Activated CD4-positive, alpha-beta memory T cell treated with anti-CD3 and anti-CD28 coated beads for 36 hours (primary cell): Measurements from ENCODE around the gene ARID5B. TPM values are rescaled to one million over a fixed set of nuclear protein-coding genes. Genes with fewer than 3 reads are reported as not detected.

Experiments
- CTCF ChIA-PET: fragments of 350-600 bp; sonication (Branson Sonifier 250); formaldehyde crosslinking; loops from one replicate; lab custom pipeline; 2021; ENCODE audit warnings: antibody characterized with exemption, inconsistent platforms; lab: Charles Lee
- POLR2A ChIA-PET: fragments of 350-600 bp; sonication (Branson Sonifier 250); formaldehyde crosslinking; loops from one replicate; lab custom pipeline; 2021; ENCODE audit warnings: antibody characterized with exemption; lab: Charles Lee
- DNase-seq: peaks from one replicate; pipeline ENCODE4 v3.0.0-alpha.2; 2020
- H3K27ac Mint-ChIP-seq: one replicate; pipeline ENCODE4 v1.8.0; 2021; ENCODE audit warnings: mixed read lengths
- H3K27me3 Mint-ChIP-seq: one replicate; pipeline ENCODE4 v1.8.0; 2021; ENCODE audit warnings: mixed read lengths
- H3K36me3 Mint-ChIP-seq: one replicate; pipeline ENCODE4 v1.8.0; 2021; ENCODE audit warnings: mixed read lengths
- H3K4me1 Mint-ChIP-seq: one replicate; pipeline ENCODE4 v1.8.0; 2021; ENCODE audit warnings: low read depth, mixed read lengths
- H3K4me3 Mint-ChIP-seq: one replicate; pipeline ENCODE4 v1.8.0; 2021; ENCODE audit warnings: mild to moderate bottlenecking, mixed read lengths
- H3K9me3 Mint-ChIP-seq: one replicate; pipeline ENCODE4 v1.8.0; 2021; ENCODE audit warnings: mixed read lengths
- intact Hi-C: fragments of 100-400 bp; cut with micrococcal nuclease; formaldehyde crosslinking; loops from one replicate; pipeline ENCODE4 v1.15.1; 2023
- total RNA-seq, 2 experiments: library from RNA; stranded (reverse); gene quantifications; one replicate each; pipeline ENCODE4 v1.2.3, GENCODE V29; 2021

Gene ARID5B
- total RNA-seq, 2 experiments from 2014 or later = 79.4 to 79.6 TPM

DNA sequence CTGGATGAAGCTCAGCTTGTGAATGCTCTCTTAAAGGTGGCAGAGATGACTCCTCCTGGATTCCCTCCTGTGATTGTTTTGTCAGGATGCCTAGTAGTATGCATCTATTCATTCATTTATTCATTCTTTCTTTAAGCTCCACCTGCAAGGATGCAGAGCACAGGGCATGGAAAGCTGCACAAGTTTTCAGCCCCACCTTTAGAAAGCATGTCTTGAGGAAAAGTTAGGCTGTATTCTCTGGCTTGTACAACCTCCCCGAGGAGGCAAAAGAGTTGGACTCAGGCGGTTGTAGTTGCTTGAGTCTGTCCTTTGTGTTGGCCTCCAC lies 22.4 kb downstream of the ARID5B start:
- ChIA-PET CTCF (interaction anchor here (1.0 to 1.3 kb wide), 3 partner anchors 9 to 27 kb away, joined by 3 to 5 read pairs (median 3); no protein-coding TSS in a partner anchor), POLR2A (no interaction called here)
- Mint-ChIP-seq H3K9me3 (no peaks in the 10 kb centered on the region), H3K36me3 (peaks cover 68% of the 10 kb centered on the region), H3K4me3 (no peak overlapping the region), H3K4me1 (peaks cover 52% of the 10 kb centered on the region), H3K27me3 (no peaks in the 10 kb centered on the region), H3K27ac (peak overlapping the region; percentile 19)
- no peak for DNase-seq
- intact Hi-C loops = loop anchor here (2.0 kb wide), 1 partner anchor 13 kb away; no protein-coding TSS in a partner anchor

DNA sequence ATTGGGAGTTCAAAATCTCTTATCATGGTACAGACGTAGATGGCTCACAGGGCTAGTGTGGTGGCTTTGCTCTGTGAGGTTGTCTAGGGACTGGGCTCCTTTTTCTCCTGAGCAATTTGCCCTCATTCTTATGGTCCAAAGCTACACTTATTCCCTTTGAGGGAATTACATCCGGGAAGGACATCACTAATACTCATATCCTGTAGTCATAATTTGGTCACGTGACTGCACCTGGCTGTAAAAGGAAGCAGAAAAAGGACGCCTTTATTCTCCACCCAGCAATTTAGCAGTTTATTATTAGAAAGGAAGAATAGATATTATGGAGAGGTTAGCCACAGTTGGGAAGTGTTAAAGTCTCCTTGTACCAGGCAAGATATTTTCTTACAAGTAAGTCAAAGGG lies 28.1 kb downstream of the ARID5B start:
- intact Hi-C loops = no loop called here

DNA sequence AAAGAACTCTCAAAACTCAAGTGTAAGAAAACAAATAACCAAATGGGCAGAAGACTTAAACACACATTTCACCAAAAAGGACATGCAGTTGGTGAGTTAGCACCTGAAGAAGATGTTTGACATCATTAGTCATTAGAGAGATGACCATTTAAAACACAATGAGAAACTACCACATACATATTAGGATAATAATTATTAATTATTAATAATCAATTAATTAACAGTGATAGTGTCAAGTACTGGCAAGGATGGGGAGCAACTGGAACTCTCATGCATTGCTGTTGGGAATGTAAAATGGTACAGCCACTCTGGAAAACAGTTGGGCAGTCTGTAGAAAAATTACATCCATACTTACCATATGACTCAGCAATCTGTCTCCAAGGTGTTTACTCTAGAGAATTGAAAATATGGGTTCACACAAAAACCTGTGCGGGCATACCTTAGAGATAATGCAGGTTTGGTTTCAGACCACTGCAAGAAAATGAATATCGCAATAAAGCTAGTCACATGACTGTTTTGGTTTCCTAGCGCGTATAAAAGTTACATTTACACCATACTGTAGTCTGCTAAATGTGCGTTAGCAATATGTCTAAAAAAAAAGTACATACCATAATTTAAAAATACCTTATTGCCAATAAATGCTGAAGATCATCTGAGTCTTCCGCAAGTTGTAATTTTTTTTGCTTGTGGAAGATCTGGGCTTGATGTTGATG lies 30.3 kb downstream of the ARID5B start:
- DNase-seq = no peak
- ChIA-PET CTCF (interaction anchor here (0.7 to 1.4 kb wide), 2 partner anchors 26 to 1362 kb away, joined by 3 to 5 read pairs; no protein-coding TSS in a partner anchor), POLR2A (no interaction called here)
- peak overlapping the region; percentile 87 for H3K27ac Mint-ChIP-seq
- H3K4me3 Mint-ChIP-seq = no peak overlapping the region
- peaks cover 2% of the 10 kb centered on the region for H3K9me3 Mint-ChIP-seq
- intact Hi-C loops = no loop called here
- H3K36me3 Mint-ChIP-seq = peaks cover 56% of the 10 kb centered on the region
- no peaks in the 10 kb centered on the region for H3K27me3 Mint-ChIP-seq
- H3K4me1 Mint-ChIP-seq = peaks cover 64% of the 10 kb centered on the region

More for the DNA sequence above, 28.1 kb downstream of the ARID5B start:
- Mint-ChIP-seq H3K27me3 (no peaks in the 10 kb centered on the region), H3K4me3 (no peak overlapping the region), H3K27ac (no peak overlapping the region), H3K9me3 (peaks cover 2% of the 10 kb centered on the region), H3K36me3 (peaks cover 66% of the 10 kb centered on the region), H3K4me1 (peaks cover 50% of the 10 kb centered on the region)
- ChIA-PET CTCF (interaction anchor here (1.0 kb wide), 1 partner anchor 109 kb away, joined by 3 read pairs; no protein-coding TSS in a partner anchor), POLR2A (no interaction called here)
- no peak for DNase-seq

DNA sequence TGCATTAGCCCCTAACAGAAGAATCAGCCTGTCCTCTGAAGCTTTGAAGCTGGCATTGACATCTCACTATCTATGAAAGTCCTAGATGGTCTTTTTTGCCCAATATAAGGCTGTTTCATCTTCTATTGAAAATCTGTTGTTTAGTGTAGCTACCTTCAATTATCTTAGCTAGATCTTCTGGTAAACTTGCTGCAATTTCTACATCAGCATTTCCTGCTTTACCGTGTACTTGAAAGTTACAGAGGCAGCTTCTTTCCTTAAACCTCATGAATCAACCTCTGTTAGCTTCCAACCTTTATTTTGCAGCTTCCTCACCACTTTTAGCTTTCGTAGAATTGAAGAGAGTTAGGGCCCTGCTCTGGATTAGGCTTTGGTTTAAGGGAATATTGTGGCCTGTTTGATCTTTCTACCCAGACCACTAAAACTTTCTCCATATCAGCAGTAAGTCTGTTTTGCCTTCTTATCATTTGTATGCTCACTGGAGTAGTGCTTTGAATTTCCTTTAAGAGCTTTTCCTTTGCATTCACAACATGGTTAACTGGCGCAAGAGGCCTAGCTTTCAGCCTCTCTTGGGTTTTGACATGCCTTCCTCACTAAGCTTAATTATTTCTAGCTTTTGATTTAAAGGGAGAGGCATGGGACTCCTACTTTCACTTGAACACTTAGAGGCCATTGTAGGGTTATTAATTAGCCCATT lies 32.5 kb downstream of the ARID5B start:
- Mint-ChIP-seq H3K27ac (peak overlapping the region; percentile 87), H3K9me3 (peaks cover 2% of the 10 kb centered on the region), H3K4me1 (peaks cover 82% of the 10 kb centered on the region), H3K4me3 (peak overlapping the region; percentile 3), H3K27me3 (no peaks in the 10 kb centered on the region), H3K36me3 (peaks cover 48% of the 10 kb centered on the region)
- DNase-seq = no peak
- ChIA-PET POLR2A (interaction anchor here (0.6 to 4.0 kb wide), 12 partner anchors 9 to 117 kb away, joined by 3 to 20 read pairs (median 4); no protein-coding TSS in a partner anchor), CTCF (interaction anchor here (1.1 to 1.9 kb wide), 5 partner anchors 18 to 330 kb away, joined by 3 to 9 read pairs (median 4); no protein-coding TSS in a partner anchor)
- intact Hi-C loops = no loop called here

DNA sequence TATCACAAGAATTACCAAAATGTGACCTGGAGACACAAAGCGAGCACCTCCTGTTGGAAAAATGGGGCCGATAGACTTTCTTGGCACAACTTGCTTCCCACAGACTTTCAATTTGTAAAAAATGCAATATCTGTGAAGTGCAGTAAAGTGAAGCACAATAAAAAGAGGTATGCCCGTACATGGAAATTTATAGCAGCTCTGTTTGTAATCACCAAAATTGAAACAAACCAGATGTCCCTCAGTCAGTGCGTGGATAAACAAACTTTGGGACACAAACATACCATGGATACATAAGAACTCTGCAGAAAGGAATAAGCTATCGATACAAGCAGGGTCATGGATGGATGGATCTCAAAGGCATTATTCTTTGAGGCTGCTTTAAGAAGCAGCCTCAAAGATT lies 33.6 kb downstream of the ARID5B start:
- Mint-ChIP-seq H3K27ac (peak overlapping the region; percentile 63), H3K4me1 (peaks cover 86% of the 10 kb centered on the region), H3K36me3 (peaks cover 45% of the 10 kb centered on the region), H3K9me3 (peaks cover 2% of the 10 kb centered on the region), H3K4me3 (no peak overlapping the region), H3K27me3 (no peaks in the 10 kb centered on the region)
- DNase-seq = no peak
- ChIA-PET CTCF (no interaction called here), POLR2A (interaction anchor here (1.2 to 4.0 kb wide), 2 partner anchors 29 to 32 kb away, joined by 3 to 20 read pairs; no protein-coding TSS in a partner anchor)
- intact Hi-C loops = loop anchor here (5.0 kb wide), 1 partner anchor 1332 kb away; no protein-coding TSS in a partner anchor

DNA sequence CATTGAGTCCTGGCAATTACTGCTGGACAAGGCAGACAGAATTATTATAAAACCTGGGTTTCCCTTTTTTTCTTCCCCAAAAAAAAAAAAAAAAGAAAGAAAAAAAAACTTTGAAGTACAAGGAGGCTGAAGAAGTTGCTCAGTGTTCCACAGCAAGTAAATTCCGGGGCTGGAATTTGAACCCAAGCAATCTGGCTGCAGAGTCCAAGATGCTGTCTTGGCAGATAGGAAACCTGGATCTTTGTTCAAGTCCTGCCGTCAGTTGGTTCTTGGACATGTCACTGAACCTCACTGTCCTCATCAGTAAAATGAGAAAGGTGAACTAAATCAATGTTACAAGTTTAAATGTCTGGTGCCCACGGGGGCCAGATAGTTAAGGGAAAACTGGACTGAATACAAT lies 35.3 kb downstream of the ARID5B start:
- H3K27ac Mint-ChIP-seq = peak overlapping the region; percentile 92
- no peak for DNase-seq
- no peaks in the 10 kb centered on the region for H3K9me3 Mint-ChIP-seq
- peak overlapping the region; percentile 32 for H3K4me3 Mint-ChIP-seq
- CTCF ChIA-PET = interaction anchor here (1.0 to 4.3 kb wide), 6 partner anchors 31 to 102 kb away, joined by 3 to 25 read pairs (median 15); partner anchors contain the start of gene ARID5B
- intact Hi-C loops = loop anchor here (1.0 to 5.0 kb wide), 3 partner anchors 14 to 1331 kb away; no protein-coding TSS in a partner anchor
- H3K27me3 Mint-ChIP-seq = no peaks in the 10 kb centered on the region
- POLR2A ChIA-PET = interaction anchor here (0.7 to 9.5 kb wide), 7 partner anchors 33 to 112 kb away, joined by 3 to 164 read pairs (median 19); partner anchors contain the start of gene ARID5B
- peaks cover 93% of the 10 kb centered on the region for H3K4me1 Mint-ChIP-seq
- peaks cover 50% of the 10 kb centered on the region for H3K36me3 Mint-ChIP-seq

DNA sequence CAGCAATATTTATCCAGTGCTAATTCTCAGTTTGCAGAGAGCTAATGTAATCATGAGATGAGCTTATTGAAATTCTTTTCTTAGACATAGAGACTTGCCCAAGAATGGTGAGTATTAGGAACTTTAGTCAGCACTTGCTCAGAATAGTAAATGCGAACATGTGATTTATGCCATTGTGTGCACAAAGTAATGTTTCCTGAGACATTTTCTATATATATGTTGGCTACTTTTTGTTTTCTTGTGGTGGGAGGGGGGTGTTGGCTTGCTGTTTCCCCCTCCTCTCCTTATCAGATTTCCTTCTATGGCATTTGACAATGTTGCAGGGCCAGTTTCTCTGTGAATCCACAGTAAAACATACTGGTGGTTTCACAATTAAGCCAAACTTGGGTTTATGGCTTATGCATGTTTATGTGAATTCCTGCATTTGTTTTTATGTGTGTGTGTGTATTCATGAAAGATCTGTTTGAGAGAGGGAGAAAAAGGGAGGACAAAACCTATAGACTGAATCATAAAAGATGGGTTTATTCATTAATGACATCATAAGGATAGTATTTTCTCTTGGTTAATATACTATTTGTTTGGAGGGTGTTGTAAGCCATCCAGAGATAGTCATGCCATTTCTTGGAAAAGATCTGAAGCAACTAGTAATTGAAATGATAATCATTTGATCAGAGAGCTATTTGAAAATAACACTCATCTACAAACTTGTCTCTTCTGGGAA lies 36.3 kb downstream of the ARID5B start:
- DNase-seq = peak; percentile 30
- peaks cover 52% of the 10 kb centered on the region for H3K36me3 Mint-ChIP-seq
- peak overlapping the region; percentile 92 for H3K27ac Mint-ChIP-seq
- no peaks in the 10 kb centered on the region for H3K9me3 Mint-ChIP-seq
- H3K4me3 Mint-ChIP-seq = peak overlapping the region; percentile 74
- POLR2A ChIA-PET = interaction anchor here (0.7 to 9.5 kb wide), 17 partner anchors 26 to 248 kb away, joined by 3 to 164 read pairs (median 10); partner anchors contain the start of gene ARID5B
- H3K4me1 Mint-ChIP-seq = peaks cover 88% of the 10 kb centered on the region
- no peaks in the 10 kb centered on the region for H3K27me3 Mint-ChIP-seq
- CTCF ChIA-PET = interaction anchor here (0.6 to 4.3 kb wide), 12 partner anchors 12 to 109 kb away, joined by 3 to 25 read pairs (median 6); partner anchors contain the start of gene ARID5B
- intact Hi-C loops = loop anchor here (1.0 to 5.0 kb wide), 5 partner anchors 15 to 1330 kb away; no protein-coding TSS in a partner anchor

DNA sequence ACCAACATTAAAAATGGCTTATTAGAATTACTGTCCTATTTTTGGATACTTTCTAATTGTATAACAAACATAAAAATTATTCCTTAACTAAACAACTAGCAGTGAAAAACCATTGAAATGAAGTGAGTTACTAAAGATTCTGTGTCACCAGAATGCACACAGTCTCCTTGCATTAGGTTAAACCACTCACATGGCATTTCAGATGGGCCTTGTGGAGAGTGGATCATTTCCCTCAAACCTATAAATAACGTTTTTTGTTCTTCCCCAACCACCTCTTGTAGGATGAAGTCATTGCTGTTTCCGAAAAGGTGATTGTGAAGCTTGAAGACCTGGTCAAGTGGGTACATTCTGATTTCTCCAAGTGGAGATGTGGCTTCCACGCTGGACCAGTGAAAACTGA lies 38.4 kb downstream of the ARID5B start:
- peak overlapping the region; percentile 92 for H3K27ac Mint-ChIP-seq
- intact Hi-C loops = loop anchor here (5.0 kb wide), 1 partner anchor 1327 kb away; no protein-coding TSS in a partner anchor
- ChIA-PET POLR2A (interaction anchor here (1.0 to 9.5 kb wide), 8 partner anchors 36 to 244 kb away, joined by 4 to 164 read pairs (median 21); partner anchors contain the start of gene ARID5B), CTCF (interaction anchor here (2.2 to 4.3 kb wide), 3 partner anchors 37 to 53 kb away, joined by 9 to 25 read pairs (median 22); no protein-coding TSS in a partner anchor)
- peak overlapping the region; percentile 74 for H3K4me3 Mint-ChIP-seq
- peaks cover 85% of the 10 kb centered on the region for H3K4me1 Mint-ChIP-seq
- no peaks in the 10 kb centered on the region for H3K9me3 Mint-ChIP-seq
- H3K27me3 Mint-ChIP-seq = no peaks in the 10 kb centered on the region
- H3K36me3 Mint-ChIP-seq = peaks cover 55% of the 10 kb centered on the region
- no peak for DNase-seq

DNA sequence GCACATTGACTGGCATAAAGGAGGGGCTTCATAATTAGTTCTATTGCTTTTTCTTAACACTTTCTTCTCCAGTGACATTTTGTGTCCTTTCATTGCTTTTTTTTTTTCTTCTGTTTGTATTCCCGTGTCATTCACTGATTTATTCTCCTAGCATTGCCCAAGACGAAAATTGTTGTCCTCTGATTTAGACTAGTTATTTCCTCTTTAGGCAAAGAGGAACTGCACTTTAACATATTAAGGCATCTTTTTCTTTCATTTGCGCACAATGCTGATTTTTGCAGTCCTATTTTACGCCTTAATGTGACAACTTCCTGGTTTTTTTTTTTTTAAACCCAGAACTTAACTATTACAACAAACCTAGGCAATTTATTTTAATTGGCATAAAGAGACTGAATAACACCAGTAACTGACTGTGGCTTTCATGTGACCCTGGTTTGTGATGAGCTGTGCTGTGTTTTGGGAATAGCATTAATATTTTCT lies 39.7 kb downstream of the ARID5B start:
- no peak for DNase-seq
- POLR2A ChIA-PET = interaction anchor here (2.0 to 9.5 kb wide), 5 partner anchors 36 to 242 kb away, joined by 5 to 164 read pairs (median 17); partner anchors contain the start of gene ARID5B
- Mint-ChIP-seq H3K27ac (peak overlapping the region; percentile 92), H3K9me3 (no peaks in the 10 kb centered on the region), H3K4me1 (peaks cover 81% of the 10 kb centered on the region), H3K4me3 (peak overlapping the region; percentile 70), H3K36me3 (peaks cover 53% of the 10 kb centered on the region), H3K27me3 (no peaks in the 10 kb centered on the region)
- CTCF ChIA-PET = interaction anchor here (0.5 to 4.3 kb wide), 3 partner anchors 38 to 64 kb away, joined by 3 to 22 read pairs (median 7); no protein-coding TSS in a partner anchor
- intact Hi-C loops = no loop called here

DNA sequence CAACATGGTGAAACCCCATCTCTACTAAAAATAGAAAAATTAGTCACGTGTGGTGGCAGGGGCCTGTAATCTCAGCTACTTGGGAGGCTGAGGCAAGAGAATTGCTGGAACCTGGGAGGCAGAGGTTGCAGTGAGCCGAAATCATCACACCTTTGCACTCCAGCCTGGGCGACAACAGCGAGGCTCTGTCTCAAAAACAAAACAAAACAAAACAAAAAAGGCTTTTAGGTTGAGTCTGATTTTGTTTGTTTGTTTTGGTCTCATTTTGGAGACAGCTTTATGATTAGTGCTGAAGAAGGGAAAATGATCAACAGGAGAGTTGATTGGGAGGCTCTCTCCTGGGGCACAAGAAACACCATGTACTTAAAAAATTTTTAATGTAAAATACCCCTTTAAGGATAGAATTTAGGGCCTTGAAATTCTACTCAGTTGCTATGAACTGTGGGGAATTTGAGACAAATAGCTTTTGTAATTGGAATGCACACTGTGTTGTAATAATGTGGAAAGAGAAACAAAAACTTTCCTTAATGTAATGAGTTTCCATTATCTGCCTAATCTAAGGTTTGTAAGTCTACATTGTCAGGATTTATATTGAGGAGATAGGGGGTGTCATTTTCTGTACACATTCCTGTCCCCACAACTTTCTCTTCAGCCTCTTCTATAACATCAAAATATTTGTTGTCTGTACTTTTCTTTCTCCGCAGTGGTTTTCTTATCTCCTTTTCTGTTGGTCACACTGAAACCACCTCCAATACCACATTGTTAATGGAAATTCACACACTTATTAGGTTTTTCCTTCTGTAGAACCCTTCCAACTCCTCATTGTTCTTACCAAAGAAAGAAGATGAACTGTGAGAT lies 41.3 kb downstream of the ARID5B start:
- Mint-ChIP-seq H3K4me3 (peak overlapping the region; percentile 70), H3K9me3 (no peaks in the 10 kb centered on the region), H3K36me3 (peaks cover 64% of the 10 kb centered on the region), H3K27me3 (no peaks in the 10 kb centered on the region), H3K4me1 (peaks cover 67% of the 10 kb centered on the region), H3K27ac (peak overlapping the region; percentile 92)
- intact Hi-C loops = loop anchor here (1.0 to 2.0 kb wide), 11 partner anchors 22 to 302 kb away; no protein-coding TSS in a partner anchor
- ChIA-PET POLR2A (interaction anchor here (0.6 to 9.5 kb wide), 22 partner anchors 9 to 738 kb away, joined by 3 to 164 read pairs (median 4); partner anchors contain the start of gene ARID5B), CTCF (interaction anchor here (0.6 to 1.8 kb wide), 9 partner anchors 40 to 1411 kb away, joined by 3 to 7 read pairs (median 4); partner anchors contain the start of gene ARID5B)
- DNase-seq = peak; percentile 37
